Activated CD8-positive, alpha-beta T cell treated with anti-CD3 and anti-CD28 coated beads for 36 hours (primary cell): ENCODE data around the gene CDK13. TPM values are rescaled to one million over a fixed set of nuclear protein-coding genes. Genes with fewer than 3 reads are reported as not detected.

Source experiments
- ATAC-seq: fragments of 200-7000 bp; cut with Tn5 transposase; one replicate; pipeline ENCODE4 v1.10.0; 2021; ENCODE audit warnings: mild to moderate bottlenecking, moderate library complexity
- CTCF ChIA-PET: fragments of 350-600 bp; sonication (Branson Sonifier 250); formaldehyde crosslinking; loops from one replicate; lab custom pipeline; 2021; ENCODE audit warnings: antibody characterized with exemption; lab: Charles Lee
- POLR2A ChIA-PET: fragments of 350-600 bp; sonication (Branson Sonifier 250); formaldehyde crosslinking; loops from one replicate; lab custom pipeline; 2021; ENCODE audit warnings: antibody characterized with exemption; lab: Charles Lee
- DNase-seq: peaks from one replicate; pipeline ENCODE4 v3.0.0-alpha.2; 2020
- H3K27ac Mint-ChIP-seq: one replicate; pipeline ENCODE4 v1.8.0; 2021; ENCODE audit warnings: mild to moderate bottlenecking, mixed read lengths
- H3K27me3 Mint-ChIP-seq: one replicate; pipeline ENCODE4 v1.8.0; 2021; ENCODE audit warnings: mixed read lengths
- H3K36me3 Mint-ChIP-seq: one replicate; pipeline ENCODE4 v1.8.0; 2021; ENCODE audit warnings: low read depth, mixed read lengths
- H3K4me1 Mint-ChIP-seq: one replicate; pipeline ENCODE4 v1.8.0; 2021; ENCODE audit warnings: low read depth, mixed read lengths
- H3K4me3 Mint-ChIP-seq: one replicate; pipeline ENCODE4 v1.8.0; 2021; ENCODE audit warnings: mild to moderate bottlenecking, moderate library complexity, mixed read lengths
- H3K9me3 Mint-ChIP-seq: one replicate; pipeline ENCODE4 v1.8.0; 2021; ENCODE audit warnings: mixed read lengths
- CTCF ChIP-seq: fragments of 200-600 bp; IDR thresholded peaks from one replicate; pipeline ENCODE4 v1.8.0; 2022; ENCODE audit warnings: antibody characterized with exemption, mild to moderate bottlenecking
- intact Hi-C: fragments of 100-400 bp; cut with micrococcal nuclease; formaldehyde crosslinking; loops from one replicate; pipeline ENCODE4 v1.10.0; 2022
- total RNA-seq, 2 experiments: library from RNA; stranded (reverse); gene quantifications; one replicate each; pipeline ENCODE4 v1.2.3, GENCODE V29; 2021

Gene CDK13
- total RNA-seq, 2 experiments from 2014 or later = 31.6 to 32.2 TPM

GRCh38 chr7:39948375-39948955 is 1.6 kb upstream of the CDK13 start:
- Mint-ChIP-seq H3K4me3 (peak overlapping the region; percentile 90), H3K4me1 (peaks cover 14% of the 10 kb centered on the region), H3K36me3 (peaks cover 10% of the 10 kb centered on the region), H3K27me3 (no peaks in the 10 kb centered on the region), H3K27ac (peak overlapping the region; percentile 99), H3K9me3 (no peaks in the 10 kb centered on the region)
- intact Hi-C loops = no loop called here
- POLR2A ChIA-PET = interaction anchor here (0.6 to 1.8 kb wide), 8 partner anchors 19 to 1869 kb away, joined by 3 to 6 read pairs (median 3); no protein-coding TSS in a partner anchor
- ATAC-seq (no peak), DNase-seq (peak; percentile 35)
- TF ChIP-seq CTCF = no peak
- CTCF ChIA-PET = interaction anchor here (0.8 to 2.8 kb wide), 7 partner anchors 33 to 483 kb away, joined by 3 to 19 read pairs (median 3); partner anchors contain the start of genes MPLKIP and SUGCT

- Mint-ChIP-seq H3K36me3 (peaks cover 11% of the 10 kb centered on the region), H3K27ac (peak overlapping the region; percentile 99), H3K4me3 (peak overlapping the region; percentile 90), H3K27me3 (no peaks in the 10 kb centered on the region), H3K4me1 (peaks cover 20% of the 10 kb centered on the region), H3K9me3 (no peaks in the 10 kb centered on the region)
- intact Hi-C loops = no loop called here
- ChIA-PET CTCF (interaction anchor here (0.9 to 4.1 kb wide), 8 partner anchors 33 to 368 kb away, joined by 3 to 24 read pairs (median 3); no protein-coding TSS in a partner anchor), POLR2A (interaction anchor here (0.6 to 1.8 kb wide), 12 partner anchors 11 to 1868 kb away, joined by 3 to 9 read pairs (median 3); no protein-coding TSS in a partner anchor)
- peak; percentile 98 for DNase-seq
- ATAC-seq = peak; percentile 79
- TF ChIP-seq CTCF = no peak
These were observed 814 bp upstream of the CDK13 start for GRCh38 chr7:39948956-39949928.

- intact Hi-C loops = loop anchor here (1.0 to 5.0 kb wide), 2 partner anchors 37 to 102 kb away; no protein-coding TSS in a partner anchor
- ChIA-PET CTCF (interaction anchor here (0.9 to 4.1 kb wide), 4 partner anchors 89 to 102 kb away, joined by 3 to 24 read pairs (median 4); no protein-coding TSS in a partner anchor), POLR2A (interaction anchor here (0.5 to 1.8 kb wide), 12 partner anchors 9 to 324 kb away, joined by 3 to 9 read pairs (median 3); no protein-coding TSS in a partner anchor)
- DNase-seq (peak; percentile 58), ATAC-seq (no peak)
- H3K27me3 Mint-ChIP-seq = no peaks in the 10 kb centered on the region
- H3K36me3 Mint-ChIP-seq = peaks cover 18% of the 10 kb centered on the region
- H3K27ac Mint-ChIP-seq = peak overlapping the region; percentile 99
- H3K4me1 Mint-ChIP-seq = peaks cover 33% of the 10 kb centered on the region
- H3K9me3 Mint-ChIP-seq = no peaks in the 10 kb centered on the region
- no peak for TF ChIP-seq CTCF
- peak overlapping the region; percentile 90 for H3K4me3 Mint-ChIP-seq
These were observed 593 bp downstream of the CDK13 start for GRCh38 chr7:39950473-39951225.

GRCh38 chr7:39951226-39952194 is 1.5 kb downstream of the CDK13 start:
- H3K27ac Mint-ChIP-seq = peak overlapping the region; percentile 93
- peak; percentile 49 for TF ChIP-seq CTCF
- intact Hi-C loops = loop anchor here (1.0 to 5.0 kb wide), 2 partner anchors 36 to 101 kb away; no protein-coding TSS in a partner anchor
- no peaks in the 10 kb centered on the region for H3K9me3 Mint-ChIP-seq
- POLR2A ChIA-PET = interaction anchor here (0.6 to 1.7 kb wide), 7 partner anchors 14 to 95 kb away, joined by 3 to 5 read pairs (median 3); no protein-coding TSS in a partner anchor
- peak overlapping the region; percentile 92 for H3K4me3 Mint-ChIP-seq
- H3K4me1 Mint-ChIP-seq = peaks cover 39% of the 10 kb centered on the region
- no peaks in the 10 kb centered on the region for H3K27me3 Mint-ChIP-seq
- ATAC-seq (peak; percentile 30), DNase-seq (peak; percentile 84)
- CTCF ChIA-PET = interaction anchor here (0.6 to 4.1 kb wide), 12 partner anchors 12 to 101 kb away, joined by 3 to 24 read pairs (median 4); no protein-coding TSS in a partner anchor
- peaks cover 21% of the 10 kb centered on the region for H3K36me3 Mint-ChIP-seq
